HepG2 (cell line): ENCODE data around the gene TEC. TPM values are rescaled to one million over a fixed set of nuclear protein-coding genes. Genes with fewer than 3 reads are reported as not detected.

ENCODE experiments used
- ATAC-seq: fragments of 200-7000 bp; cut with Tn5 transposase; 3 replicates; pipeline ENCODE4 v1.9.1; 2020; ENCODE audit warnings: mild to moderate bottlenecking, moderate library complexity
- BruUV-seq: library from RNA; stranded (reverse); fragments of 400-500 nt; replicated peaks from 2 replicates; lab custom pipeline; 2021; lab: Mats Ljungman, UMichigan
- CTCF ChIA-PET: fragments of 300-600 bp; formaldehyde crosslinking; extraction: SDS; loops from one replicate; lab custom pipeline; 2021; ENCODE audit warnings: low total read pairs, inconsistent platforms, low intra/inter-chr PET ratio; lab: Yijun Ruan, JAX
- POLR2A ChIA-PET: fragments of 350-600 bp; sonication (Branson Sonifier 250); formaldehyde crosslinking; loops from one replicate; lab custom pipeline; 2020; ENCODE audit warnings: antibody characterized with exemption, inconsistent platforms; lab: Yijun Ruan, JAX
- DNase-seq: peaks from one replicate; pipeline ENCODE4 v3.0.0-alpha.2; 2015; ENCODE audit warnings: low spot score
- FAIRE-seq: peaks from 3 replicates; lab custom pipeline; 2011; peaks lifted over from hg19 to GRCh38; lab: Jason Lieb, UNC
- H2AFZ ChIP-seq: one replicate; pipeline ENCODE4 v1.6.1; 2011; ENCODE audit warnings: low read length, inconsistent platforms
- H3K27ac ChIP-seq: fragments of 300-600 bp; 3 replicates; pipeline ENCODE4 v1.8.0; 2011; ENCODE audit warnings: mixed run types, mild to moderate bottlenecking, mixed read lengths, low read length, inconsistent platforms; ENCODE audit not compliant: insufficient read depth; ENCODE audit errors: extremely low read length
- H3K27me3 ChIP-seq, 2 experiments: fragments of 200-600 bp in 1 of 2; 2 replicates in 1 of 2; 3 replicates in 1 of 2; pipeline versions ENCODE4 v1.6.0 to v1.8.0; 2011; ENCODE audit warnings: low read length in 2 of 2, mild to moderate bottlenecking in 2 of 2, moderate library complexity in 2 of 2, inconsistent platforms in 1 of 2; ENCODE audit not compliant: insufficient read depth in 2 of 2, control insufficient read depth in 1 of 2
- H3K36me3 ChIP-seq, 2 experiments: fragments of 200-600 bp in 1 of 2; replicated peaks in 1 of 2; 2 replicates in 1 of 2; 3 replicates in 1 of 2; pipeline versions ENCODE4 v1.5.1 to v1.8.0; 2011; ENCODE audit warnings: low read length in 2 of 2, inconsistent platforms in 1 of 2; ENCODE audit not compliant: insufficient read depth in 2 of 2, control insufficient read depth in 1 of 2
- H3K4me1 ChIP-seq: 2 replicates; pipeline ENCODE4 v1.5.1; 2012; ENCODE audit warnings: low read length, inconsistent platforms; ENCODE audit not compliant: insufficient read depth
- H3K4me2 ChIP-seq: 2 replicates; pipeline ENCODE4 v1.6.0; 2011; ENCODE audit warnings: low read depth, low read length, inconsistent platforms
- H3K4me3 ChIP-seq, 3 experiments: fragments of 200-600 bp in 1 of 3; sonication (generic), shearing (Covaris generic) in 1 of 3; replicated peaks in 1 of 3; 2 replicates each; pipeline ENCODE4 v1.5.1; 2011 to 2016; ENCODE audit warnings: low read length in 3 of 3, inconsistent platforms in 2 of 3, low read depth in 2 of 3, mild to moderate bottlenecking in 2 of 3, control low read depth in 1 of 3, mixed read lengths in 1 of 3; ENCODE audit not compliant: insufficient read depth in 1 of 3
- H3K79me2 ChIP-seq: one replicate; pipeline ENCODE4 v1.6.1; 2011; ENCODE audit warnings: low read length, inconsistent platforms; ENCODE audit not compliant: insufficient read depth
- H3K9ac ChIP-seq: 2 replicates; pipeline ENCODE4 v1.6.0; 2011; ENCODE audit warnings: mild to moderate bottlenecking, low read depth, low read length, inconsistent platforms; ENCODE audit not compliant: insufficient read depth
- H3K9me3 ChIP-seq: 2 replicates; pipeline ENCODE4 v1.5.1; 2012; ENCODE audit warnings: mild to moderate bottlenecking, low read length
- H4K20me1 ChIP-seq: 2 replicates; pipeline ENCODE4 v1.6.0; 2011; ENCODE audit warnings: inconsistent platforms, mild to moderate bottlenecking, low read length, moderate library complexity; ENCODE audit not compliant: insufficient read depth
- ATF7-NPFF ChIP-seq: sonication (generic); formaldehyde crosslinking; IDR thresholded peaks from 2 replicates; pipeline ENCODE4 v1.8.1; 2023; ENCODE audit warnings: mild to moderate bottlenecking, low read depth, missing genetic modification reagents, moderate library complexity
- GLI4 ChIP-seq: sonication (generic); formaldehyde crosslinking; IDR thresholded peaks from 2 replicates; pipeline ENCODE4 v1.5.1; 2020; ENCODE audit warnings: missing genetic modification reagents, mild to moderate bottlenecking, moderate library complexity, borderline replicate concordance
- PAX8 ChIP-seq: sonication (generic); formaldehyde crosslinking; IDR thresholded peaks from 2 replicates; pipeline ENCODE4 v1.8.0; 2022; ENCODE audit warnings: mild to moderate bottlenecking, missing genetic modification reagents, borderline replicate concordance
- PHF21A ChIP-seq: sonication (generic); formaldehyde crosslinking; IDR thresholded peaks from 2 replicates; pipeline ENCODE4 v1.5.0; 2020; ENCODE audit warnings: mild to moderate bottlenecking, missing genetic modification reagents
- SMC3 ChIP-seq: IDR thresholded peaks from 2 replicates; pipeline ENCODE4 v1.6.1; 2011; ENCODE audit warnings: low read length, improper control_type of control experiment
- XBP1 ChIP-seq: sonication (generic); formaldehyde crosslinking; IDR thresholded peaks from 2 replicates; pipeline ENCODE4 v1.5.0; 2020; ENCODE audit warnings: missing genetic modification reagents
- ZNF329 ChIP-seq: sonication (generic); formaldehyde crosslinking; IDR thresholded peaks from 2 replicates; pipeline ENCODE4 v1.9.0; 2021; ENCODE audit warnings: low read depth, mild to moderate bottlenecking, missing genetic modification reagents
- ZNF446 ChIP-seq: sonication (generic); formaldehyde crosslinking; IDR thresholded peaks from 2 replicates; pipeline ENCODE4 v1.5.0; 2020; ENCODE audit warnings: mild to moderate bottlenecking, missing genetic modification reagents
- WGBS: methylation state at CpG from one replicate; pipeline ENCODE4 v1.1.6; 2017; ENCODE audit warnings: low lambda C conversion rate; 5-methylcytosine and 5-hydroxymethylcytosine counted together
- in situ Hi-C: cut with HindIII; loops from 2 replicates; pipeline ENCODE4 v1.10.0; 2017; ENCODE audit warnings: low pct_unique_long_range_greater_than_20kb; ENCODE audit not compliant: extremely low pct_ligation_motif_present
- intact Hi-C: fragments of 100-400 bp; cut with micrococcal nuclease; formaldehyde crosslinking; loops from one replicate; pipeline ENCODE4 v1.10.0; 2022; ENCODE audit not compliant: unreplicated experiment
- polyA plus RNA-seq, 8 experiments: library from polyadenylated mRNA; depleted of rRNA in 3 of 8; stranded (reverse) in 7 of 8; unstranded in 1 of 8; fragments of >200 nt; fragmentation: Illumina TruSeq in 4 of 8; extraction: Trizol in 4 of 8; gene quantifications; 2 replicates each; pipeline versions ENCODE4 v1.2.1 to v1.2.3, GENCODE V29; 2011 to 2016; ENCODE audit warnings: low read depth in 4 of 8, missing spikeins in 1 of 8, mixed read lengths in 1 of 8; ENCODE audit not compliant: insufficient read depth in 1 of 8
- total RNA-seq, 5 experiments: library from RNA; depleted of rRNA; stranded (reverse); fragments of >200 nt; fragmentation: Illumina TruSeq; extraction: Trizol; gene quantifications; 2 replicates each; pipeline ENCODE4 v1.2.3, GENCODE V29; 2016; ENCODE audit warnings: low read depth in 1 of 5
- TF ChIP-seq, protein P1 (sequence below): sonication (generic); formaldehyde crosslinking; IDR thresholded peaks from 2 replicates; pipeline ENCODE4 v1.8.0; 2022; ENCODE audit warnings: mild to moderate bottlenecking, missing genetic modification reagents; ENCODE audit not compliant: insufficient replicate concordance

Gene TEC
- total and polyA plus RNA-seq, 2 of the 13 experiments (the other 11 are each of a cell fraction or from before 2014, with no cell fraction given): 0.05 to 0.20 TPM

DNA sequence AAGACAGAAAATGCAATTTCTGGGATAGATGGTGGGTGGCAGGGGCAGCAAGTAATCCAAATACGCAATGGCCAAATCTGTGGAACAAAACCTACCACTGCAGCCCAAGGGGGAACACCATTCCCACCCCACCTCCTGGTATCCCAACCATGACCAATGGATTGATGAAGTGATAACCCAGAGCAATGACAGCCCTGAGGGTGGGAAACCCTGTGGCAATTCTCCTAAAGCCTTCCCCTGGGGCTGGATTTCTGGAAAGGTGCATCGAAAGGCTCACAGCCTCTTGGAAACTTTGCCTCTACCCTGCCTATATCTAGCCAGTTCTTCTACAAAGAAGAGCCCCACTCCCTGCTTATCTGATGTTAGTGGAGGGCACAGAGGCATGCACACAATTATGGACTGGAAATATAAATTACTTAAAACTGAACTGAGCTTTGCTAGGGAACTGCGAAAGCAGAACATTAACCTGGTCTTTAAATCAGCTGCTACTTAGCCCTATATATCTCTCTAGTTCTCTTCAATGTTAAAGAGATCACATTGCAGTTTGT, 75.6 kb downstream of the TEC start:
- intact Hi-C loops: no loop called here
- Histone ChIP-seq H2AFZ (no peak overlapping the region), H3K36me3 (no peaks in the 10 kb centered on the region), H3K4me3 (no peak overlapping the region), H4K20me1 (no peaks in the 10 kb centered on the region), H3K9me3 (no peaks in the 10 kb centered on the region), H3K79me2 (no peaks in the 10 kb centered on the region), H3K27ac (no peak overlapping the region), H3K9ac (no peak overlapping the region), H3K4me1 (no peaks in the 10 kb centered on the region), H3K27me3 (no peaks in the 10 kb centered on the region), H3K4me2 (no peak overlapping the region)
- CTCF ChIA-PET: no interaction called here
- BruUV-seq: no TSS peak
- POLR2A ChIA-PET: no interaction called here
- WGBS: 68% methylated on average over 3 of the region's 3 CpGs
- FAIRE-seq (no peak), DNase-seq (no peak), ATAC-seq (no peak)
- in situ Hi-C loops: no loop called here
- TF ChIP-seq, protein P1, sequence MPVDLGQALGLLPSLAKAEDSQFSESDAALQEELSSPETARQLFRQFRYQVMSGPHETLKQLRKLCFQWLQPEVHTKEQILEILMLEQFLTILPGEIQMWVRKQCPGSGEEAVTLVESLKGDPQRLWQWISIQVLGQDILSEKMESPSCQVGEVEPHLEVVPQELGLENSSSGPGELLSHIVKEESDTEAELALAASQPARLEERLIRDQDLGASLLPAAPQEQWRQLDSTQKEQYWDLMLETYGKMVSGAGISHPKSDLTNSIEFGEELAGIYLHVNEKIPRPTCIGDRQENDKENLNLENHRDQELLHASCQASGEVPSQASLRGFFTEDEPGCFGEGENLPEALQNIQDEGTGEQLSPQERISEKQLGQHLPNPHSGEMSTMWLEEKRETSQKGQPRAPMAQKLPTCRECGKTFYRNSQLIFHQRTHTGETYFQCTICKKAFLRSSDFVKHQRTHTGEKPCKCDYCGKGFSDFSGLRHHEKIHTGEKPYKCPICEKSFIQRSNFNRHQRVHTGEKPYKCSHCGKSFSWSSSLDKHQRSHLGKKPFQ: no peak
- TF ChIP-seq GLI4 (CRISPR knock-in tag): no peak
- no peak for TF ChIP-seq PHF21A (CRISPR knock-in tag)
- no peak for TF ChIP-seq PAX8 (CRISPR knock-in tag)
- TF ChIP-seq ATF7-NPFF (CRISPR knock-in tag): no peak
- no peak for TF ChIP-seq ZNF329 (CRISPR knock-in tag)
- TF ChIP-seq SMC3: no peak
- no peak for TF ChIP-seq ZNF446 (CRISPR knock-in tag)
- no peak for TF ChIP-seq XBP1 (CRISPR knock-in tag)
- TF ChIP-seq, all 625 proteins: peak for 0
